Cardiac muscle cell (in vitro differentiated cells and primary cell): ENCODE data around the gene LAIR2. TPM values are rescaled to one million over a fixed set of nuclear protein-coding genes. Genes with fewer than 3 reads are reported as not detected.
"Not testable (repeated sequence)": the region's sequence is repeated elsewhere in the genome, so short reads cannot be mapped to it uniquely, and the experiment has no call there.

Experiments used
- DNase-seq, 2 donors: peaks; one replicate each; pipeline versions ENCODE4 v3.0.0 to v3.0.0-alpha.2; 2010 to 2017; ENCODE audit warnings: low read depth in 1 of 2, low spot score in 1 of 2
- H3K27ac ChIP-seq: fragments of 200-600 bp; sonication (generic); 2 replicates; pipeline ENCODE4 v1.5.1; 2016
- H3K27me3 ChIP-seq: fragments of 200-600 bp; sonication (generic); 2 replicates; pipeline ENCODE4 v1.6.0; 2016; ENCODE audit warnings: control low read depth
- H3K36me3 ChIP-seq: fragments of 200-600 bp; sonication (generic); 2 replicates; pipeline ENCODE4 v1.5.1; 2016; ENCODE audit warnings: control low read depth
- H3K4me1 ChIP-seq: fragments of 200-600 bp; sonication (generic); 2 replicates; pipeline ENCODE4 v1.8.1; 2017; ENCODE audit warnings: low read depth, mild to moderate bottlenecking, mixed run types
- H3K4me3 ChIP-seq: fragments of 200-600 bp; sonication (generic); 2 replicates; pipeline ENCODE4 v1.5.1; 2016; ENCODE audit warnings: mild to moderate bottlenecking
- H3K9me3 ChIP-seq: fragments of 200-600 bp; sonication (generic); 2 replicates; pipeline ENCODE4 v1.5.1; 2017; ENCODE audit warnings: low read depth, mild to moderate bottlenecking, control low read depth
- polyA plus RNA-seq: library from polyadenylated mRNA; unstranded; fragments of >200 nt; fragmentation: Nextera tagmentation; extraction: Ambion mirVana; gene quantifications from 2 replicates; pipeline ENCODE4 v1.2.1, GENCODE V29; 2016
- total RNA-seq: library from RNA; depleted of rRNA; stranded (reverse); fragments of >200 nt; gene quantifications from 2 replicates; pipeline ENCODE4 v1.2.3, GENCODE V29; 2016
- TF ChIP-seq, protein P1 (sequence below): IDR thresholded peaks from 2 replicates; pipeline ENCODE4 v1.5.1; 2012; ENCODE audit warnings: low read depth, mild to moderate bottlenecking, low read length

LAIR2 gene
- total and polyA plus RNA-seq, 2 experiments from 2014 or later = not detected

DNA sequence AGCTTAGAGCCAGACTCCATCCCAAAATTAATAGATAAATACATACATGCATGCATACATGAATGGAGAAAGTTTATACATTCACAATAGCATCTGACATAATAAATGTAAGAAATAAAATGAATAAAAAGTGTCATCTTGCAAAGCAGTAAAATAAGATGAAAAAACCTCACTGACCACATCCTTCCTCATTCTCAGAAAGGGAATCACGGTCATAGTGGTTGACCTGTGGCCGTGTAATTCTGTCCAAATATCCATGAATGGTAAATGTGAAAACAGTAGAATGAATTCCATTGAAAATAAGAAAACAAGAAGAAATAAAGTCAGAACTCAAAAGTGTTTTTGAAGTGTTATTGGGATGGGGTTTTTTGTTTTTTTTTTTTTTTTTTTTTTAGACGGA, 19.7 kb upstream of the LAIR2 start:
- TF ChIP-seq, protein P1, sequence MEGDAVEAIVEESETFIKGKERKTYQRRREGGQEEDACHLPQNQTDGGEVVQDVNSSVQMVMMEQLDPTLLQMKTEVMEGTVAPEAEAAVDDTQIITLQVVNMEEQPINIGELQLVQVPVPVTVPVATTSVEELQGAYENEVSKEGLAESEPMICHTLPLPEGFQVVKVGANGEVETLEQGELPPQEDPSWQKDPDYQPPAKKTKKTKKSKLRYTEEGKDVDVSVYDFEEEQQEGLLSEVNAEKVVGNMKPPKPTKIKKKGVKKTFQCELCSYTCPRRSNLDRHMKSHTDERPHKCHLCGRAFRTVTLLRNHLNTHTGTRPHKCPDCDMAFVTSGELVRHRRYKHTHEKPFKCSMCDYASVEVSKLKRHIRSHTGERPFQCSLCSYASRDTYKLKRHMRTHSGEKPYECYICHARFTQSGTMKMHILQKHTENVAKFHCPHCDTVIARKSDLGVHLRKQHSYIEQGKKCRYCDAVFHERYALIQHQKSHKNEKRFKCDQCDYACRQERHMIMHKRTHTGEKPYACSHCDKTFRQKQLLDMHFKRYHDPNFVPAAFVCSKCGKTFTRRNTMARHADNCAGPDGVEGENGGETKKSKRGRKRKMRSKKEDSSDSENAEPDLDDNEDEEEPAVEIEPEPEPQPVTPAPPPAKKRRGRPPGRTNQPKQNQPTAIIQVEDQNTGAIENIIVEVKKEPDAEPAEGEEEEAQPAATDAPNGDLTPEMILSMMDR = no peak
- no peaks in the 10 kb centered on the region for H3K36me3 ChIP-seq
- no peak overlapping the region for H3K27ac ChIP-seq
- H3K9me3 ChIP-seq = no peaks in the 10 kb centered on the region
- no peak for DNase-seq
- no peaks in the 10 kb centered on the region for H3K27me3 ChIP-seq
- H3K4me3 ChIP-seq = no peak overlapping the region
- H3K4me1 ChIP-seq = no peaks in the 10 kb centered on the region

DNA sequence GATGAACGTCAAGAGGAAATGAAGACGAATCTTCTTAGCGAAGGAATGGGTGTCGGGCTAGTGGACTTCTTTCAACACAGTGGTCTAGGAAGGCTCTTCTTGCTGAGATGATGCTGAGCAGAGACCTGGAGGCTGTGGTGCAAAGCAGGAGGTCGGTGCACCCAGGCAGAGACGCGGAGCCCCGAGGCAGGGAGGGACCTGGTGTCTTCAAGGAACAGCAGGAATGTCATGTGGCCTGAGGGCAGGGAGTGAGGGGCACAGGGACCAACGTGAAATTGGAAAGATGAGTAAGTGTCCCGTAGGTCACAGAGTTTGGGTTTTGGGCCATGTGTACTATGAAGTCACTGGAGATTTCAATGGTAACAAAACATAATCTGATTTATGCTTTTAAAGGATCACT, 18.2 kb upstream of the LAIR2 start:
- Histone ChIP-seq H3K27me3 (no peaks in the 10 kb centered on the region), H3K27ac (no peak overlapping the region), H3K36me3 (no peaks in the 10 kb centered on the region), H3K4me1 (no peaks in the 10 kb centered on the region), H3K9me3 (no peaks in the 10 kb centered on the region), H3K4me3 (no peak overlapping the region)
- DNase-seq = no peak
- TF ChIP-seq, protein P1 = no peak

DNA sequence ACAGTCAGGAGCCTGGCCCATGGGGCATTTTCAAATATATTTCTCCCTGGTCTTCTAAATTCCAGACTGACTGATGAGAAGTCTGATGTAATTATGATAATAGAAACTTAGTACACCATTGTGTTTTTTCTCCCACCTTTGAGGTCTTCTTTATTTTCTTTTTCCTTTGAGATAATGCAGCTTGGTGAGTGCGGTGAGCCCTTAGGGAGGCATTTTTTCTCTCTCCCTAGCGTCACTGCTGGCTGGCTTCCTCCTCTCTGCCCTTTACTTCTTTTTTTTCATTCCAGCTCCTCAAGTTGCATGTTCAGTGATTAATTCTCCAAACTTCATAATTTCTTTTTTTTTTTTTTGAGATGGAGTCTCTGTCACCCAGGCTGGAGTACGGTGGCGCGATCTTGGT, 16.8 kb upstream of the LAIR2 start:
- Histone ChIP-seq H3K4me1 (no peaks in the 10 kb centered on the region), H3K4me3 (no peak overlapping the region), H3K27me3 (no peaks in the 10 kb centered on the region), H3K9me3 (no peaks in the 10 kb centered on the region), H3K27ac (no peak overlapping the region), H3K36me3 (no peaks in the 10 kb centered on the region)
- DNase-seq = no peak
- TF ChIP-seq, protein P1 = no peak

GRCh38 chr19:54489341-54489740, 13.3 kb upstream of the LAIR2 start:
- Histone ChIP-seq H3K9me3 (no peaks in the 10 kb centered on the region), H3K4me1 (no peaks in the 10 kb centered on the region), H3K27ac (no peak overlapping the region), H3K36me3 (no peaks in the 10 kb centered on the region), H3K27me3 (no peaks in the 10 kb centered on the region), H3K4me3 (no peak overlapping the region)
- TF ChIP-seq, protein P1 = no peak
- no peak for DNase-seq

DNA sequence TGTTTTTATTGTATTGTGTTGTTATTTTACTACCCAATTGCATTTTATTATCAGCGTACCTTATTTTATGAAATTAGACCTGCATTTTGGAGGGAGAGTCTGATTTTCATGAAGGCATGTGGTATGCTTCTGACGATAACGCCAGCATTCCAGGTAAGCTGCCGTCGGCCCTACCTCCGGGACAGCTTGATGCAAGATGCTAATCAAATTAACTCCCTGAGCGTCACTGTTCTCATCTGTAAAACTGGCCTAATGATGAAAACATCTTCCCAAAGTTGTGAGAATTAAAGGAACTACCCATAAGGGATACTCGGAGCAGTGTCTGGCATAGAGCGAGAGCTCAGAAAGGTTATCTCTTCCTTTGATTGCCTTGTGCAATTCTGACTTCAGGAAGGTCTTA, 12.9 kb upstream of the LAIR2 start:
- no peak overlapping the region for H3K4me3 ChIP-seq
- no peak overlapping the region for H3K27ac ChIP-seq
- H3K4me1 ChIP-seq = no peaks in the 10 kb centered on the region
- TF ChIP-seq, protein P1 = no peak
- H3K27me3 ChIP-seq = no peaks in the 10 kb centered on the region
- no peaks in the 10 kb centered on the region for H3K36me3 ChIP-seq
- no peaks in the 10 kb centered on the region for H3K9me3 ChIP-seq
- no peak for DNase-seq

DNA sequence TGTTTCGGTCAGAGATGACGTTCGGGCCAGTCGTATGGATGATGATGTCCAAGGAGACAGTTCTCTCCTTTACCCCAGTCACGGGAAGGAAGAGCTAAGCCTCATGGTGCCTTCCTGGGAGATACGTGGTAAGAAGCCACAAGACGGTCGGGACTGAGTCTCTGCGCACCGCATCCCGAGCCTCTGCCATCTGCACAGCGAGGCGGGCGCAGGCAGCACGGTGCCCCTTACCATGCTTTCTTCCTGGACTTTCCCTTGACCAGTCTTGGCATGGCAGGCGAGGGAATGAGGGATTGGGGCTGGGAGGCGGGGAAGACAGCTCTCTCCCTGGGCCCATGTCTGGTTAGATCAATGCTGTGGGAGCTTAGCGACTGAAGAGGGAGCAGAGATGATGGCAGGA, 10.1 kb upstream of the LAIR2 start:
- no peaks in the 10 kb centered on the region for H3K4me1 ChIP-seq
- no peaks in the 10 kb centered on the region for H3K36me3 ChIP-seq
- no peak for DNase-seq
- no peak overlapping the region for H3K4me3 ChIP-seq
- TF ChIP-seq, protein P1 = no peak
- H3K9me3 ChIP-seq = no peaks in the 10 kb centered on the region
- H3K27ac ChIP-seq = no peak overlapping the region
- no peaks in the 10 kb centered on the region for H3K27me3 ChIP-seq

DNA sequence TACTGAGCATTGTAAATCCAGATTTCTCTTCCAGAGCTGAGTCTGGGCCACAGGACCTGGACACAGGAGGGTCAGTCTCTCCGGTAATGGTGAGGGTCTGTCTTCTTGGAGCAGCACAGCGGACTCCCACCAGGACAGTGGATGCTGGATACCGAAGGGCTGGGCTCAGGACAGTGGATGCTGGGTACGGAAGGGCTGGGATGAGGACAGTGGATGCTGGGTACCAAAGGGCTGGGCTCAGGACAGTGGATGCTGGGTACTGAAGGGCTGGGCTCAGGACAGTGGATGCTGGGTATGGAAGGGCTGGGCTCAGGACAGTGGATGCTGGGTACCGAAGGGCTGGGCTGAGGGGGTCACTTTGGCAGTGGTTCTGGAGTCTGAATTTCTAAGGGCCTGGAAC, 9.6 kb upstream of the LAIR2 start:
- DNase-seq, H3K36me3 ChIP-seq, H3K27me3 ChIP-seq, H3K9me3 ChIP-seq, H3K4me1 ChIP-seq, H3K4me3 ChIP-seq, H3K27ac ChIP-seq: not testable (repeated sequence)
